ENCODE data around the gene GRID1.

DNA sequence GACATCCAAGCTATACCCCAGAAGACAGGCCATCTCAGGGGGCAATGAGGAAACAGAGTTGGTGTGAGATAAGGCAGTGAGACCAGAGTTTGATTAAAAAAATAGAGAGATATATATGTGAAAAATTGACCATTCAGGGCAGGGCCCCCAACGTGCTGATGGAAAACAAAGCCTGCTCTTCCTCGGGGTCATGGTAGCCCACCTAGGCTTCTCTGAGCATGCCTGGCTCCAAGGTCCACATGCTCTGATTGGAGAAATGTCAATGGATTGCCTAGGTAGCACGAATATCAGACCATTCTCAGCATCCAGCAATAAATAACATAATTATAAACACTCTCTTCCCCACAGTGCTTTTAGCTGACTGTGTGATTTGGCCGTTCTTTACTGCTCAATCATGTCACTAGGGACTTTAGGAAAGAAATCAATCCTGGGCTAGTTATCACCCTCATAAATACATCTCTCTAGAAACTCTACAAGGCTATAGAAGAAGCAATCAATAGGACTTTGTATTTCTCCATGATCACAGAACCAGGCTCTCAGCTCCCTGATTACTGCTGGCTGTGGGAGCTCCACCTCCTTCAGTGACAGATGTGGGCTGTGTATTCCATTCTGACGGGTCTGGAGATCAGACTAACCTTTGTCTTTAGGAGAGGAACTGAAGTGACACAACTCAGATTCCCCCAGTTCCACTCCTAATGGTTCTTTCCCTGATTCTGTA is 766.4 kb downstream of the GRID1 start:
- TF ChIP-seq, protein P1, sequence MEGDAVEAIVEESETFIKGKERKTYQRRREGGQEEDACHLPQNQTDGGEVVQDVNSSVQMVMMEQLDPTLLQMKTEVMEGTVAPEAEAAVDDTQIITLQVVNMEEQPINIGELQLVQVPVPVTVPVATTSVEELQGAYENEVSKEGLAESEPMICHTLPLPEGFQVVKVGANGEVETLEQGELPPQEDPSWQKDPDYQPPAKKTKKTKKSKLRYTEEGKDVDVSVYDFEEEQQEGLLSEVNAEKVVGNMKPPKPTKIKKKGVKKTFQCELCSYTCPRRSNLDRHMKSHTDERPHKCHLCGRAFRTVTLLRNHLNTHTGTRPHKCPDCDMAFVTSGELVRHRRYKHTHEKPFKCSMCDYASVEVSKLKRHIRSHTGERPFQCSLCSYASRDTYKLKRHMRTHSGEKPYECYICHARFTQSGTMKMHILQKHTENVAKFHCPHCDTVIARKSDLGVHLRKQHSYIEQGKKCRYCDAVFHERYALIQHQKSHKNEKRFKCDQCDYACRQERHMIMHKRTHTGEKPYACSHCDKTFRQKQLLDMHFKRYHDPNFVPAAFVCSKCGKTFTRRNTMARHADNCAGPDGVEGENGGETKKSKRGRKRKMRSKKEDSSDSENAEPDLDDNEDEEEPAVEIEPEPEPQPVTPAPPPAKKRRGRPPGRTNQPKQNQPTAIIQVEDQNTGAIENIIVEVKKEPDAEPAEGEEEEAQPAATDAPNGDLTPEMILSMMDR (IDR thresholded peaks at IDR 0.05; ENCODE audit: low read length): no peak
- TF ChIP-seq EZH2 (optimal IDR thresholded peaks at IDR 0.05; ENCODE audit: low read depth, low read length) (no peak), EZH2phosphoT487 (IDR thresholded peaks at IDR 0.05; ENCODE audit: low read length) (no peak)
